IMR-90 (cell line): ENCODE data around the gene NSA2. TPM values are rescaled to one million over a fixed set of nuclear protein-coding genes. Genes with fewer than 3 reads are reported as not detected.

Experiments used
- ATAC-seq: fragments of 200-7000 bp; cut with Tn5 transposase; 2 replicates; pipeline ENCODE4 v1.9.1; 2020; ENCODE audit warnings: low read depth, mild to moderate bottlenecking, moderate library complexity
- BruUV-seq: library from RNA; stranded (reverse); fragments of 400-500 nt; replicated peaks from 2 replicates; lab custom pipeline; 2021; lab: Mats Ljungman, UMichigan
- CTCF ChIA-PET: fragments of 300-600 bp; formaldehyde crosslinking; extraction: SDS; loops from one replicate; lab custom pipeline; 2021; ENCODE audit warnings: antibody characterized with exemption; lab: Yijun Ruan, JAX
- POLR2A ChIA-PET: fragments of 300-600 bp; sonication (Branson Sonifier 250); formaldehyde crosslinking; loops from one replicate; lab custom pipeline; 2022; ENCODE audit warnings: antibody characterized with exemption; ENCODE audit not compliant: unreplicated experiment; lab: Charles Lee
- DNase-seq: peaks from one replicate; pipeline ENCODE4 v3.0.0; 2013
- H2AFZ ChIP-seq: replicated peaks from 2 replicates; pipeline ENCODE3; 2013; ENCODE audit warnings: low read length, mild to moderate bottlenecking; ENCODE audit not compliant: poor library complexity
- H2AK5ac ChIP-seq: 2 replicates; pipeline ENCODE4 v1.6.1; 2013; ENCODE audit warnings: low read depth, low read length, inconsistent platforms
- H2AK9ac ChIP-seq: replicated peaks from 2 replicates; pipeline ENCODE3; 2013; ENCODE audit warnings: mild to moderate bottlenecking, low read depth, low read length, moderate library complexity; ENCODE audit not compliant: poor library complexity
- H2BK120ac ChIP-seq: 2 replicates; pipeline ENCODE4 v1.6.1; 2013; ENCODE audit warnings: low read depth, low read length, inconsistent platforms
- H2BK15ac ChIP-seq: 3 replicates; pipeline ENCODE4 v1.6.1; 2013; ENCODE audit warnings: low read depth, low read length, inconsistent platforms
- H2BK20ac ChIP-seq: 2 replicates; pipeline ENCODE4 v1.6.1; 2013; ENCODE audit warnings: low read depth, mild to moderate bottlenecking, inconsistent platforms, low read length, moderate library complexity
- H2BK5ac ChIP-seq: 2 replicates; pipeline ENCODE4 v1.6.1; 2013; ENCODE audit warnings: mild to moderate bottlenecking, low read depth, low read length, inconsistent platforms; ENCODE audit not compliant: poor library complexity, severe bottlenecking
- H3K14ac ChIP-seq: replicated peaks from 2 replicates; pipeline ENCODE4 v1.6.1; 2013; ENCODE audit warnings: low read depth, low read length, inconsistent platforms
- H3K18ac ChIP-seq: 2 replicates; pipeline ENCODE4 v1.6.1; 2013; ENCODE audit warnings: low read depth, low read length, control low read depth
- H3K23ac ChIP-seq: 2 replicates; pipeline ENCODE4 v1.6.1; 2013; ENCODE audit warnings: low read depth, low read length, inconsistent platforms
- H3K27ac ChIP-seq: 2 replicates; pipeline ENCODE4 v1.5.1; 2013; ENCODE audit warnings: mild to moderate bottlenecking, control low read depth, low read length; ENCODE audit not compliant: insufficient read depth
- H3K27me3 ChIP-seq: 2 replicates; pipeline ENCODE4 v1.6.1; 2013; ENCODE audit warnings: low read length; ENCODE audit not compliant: control insufficient read depth, insufficient read depth
- H3K36me3 ChIP-seq: 2 replicates; pipeline ENCODE4 v1.6.1; 2013; ENCODE audit warnings: low read length, mixed read lengths; ENCODE audit not compliant: control insufficient read depth, insufficient read depth
- H3K4ac ChIP-seq: 2 replicates; pipeline ENCODE4 v1.6.1; 2013; ENCODE audit warnings: low read depth, low read length, inconsistent platforms
- H3K4me1 ChIP-seq: 2 replicates; pipeline ENCODE4 v1.6.1; 2013; ENCODE audit warnings: low read length, mixed read lengths; ENCODE audit not compliant: control insufficient read depth, insufficient read depth
- H3K4me2 ChIP-seq: 2 replicates; pipeline ENCODE4 v1.6.1; 2013; ENCODE audit warnings: low read depth, mild to moderate bottlenecking, control low read depth, low read length, moderate library complexity
- H3K4me3 ChIP-seq: 2 replicates; pipeline ENCODE4 v1.5.1; 2013; ENCODE audit warnings: low read depth, mild to moderate bottlenecking, control low read depth, low read length, moderate library complexity; ENCODE audit not compliant: insufficient read depth
- H3K56ac ChIP-seq: 2 replicates; pipeline ENCODE4 v1.6.1; 2013; ENCODE audit warnings: low read length, inconsistent platforms; ENCODE audit not compliant: insufficient read depth; ENCODE audit errors: extremely low read depth
- H3K79me1 ChIP-seq, 2 experiments: 2 replicates each; pipeline ENCODE4 v1.6.1; 2013; ENCODE audit warnings: low read length in 2 of 2, inconsistent platforms in 1 of 2, low read depth in 1 of 2
- H3K9ac ChIP-seq: 2 replicates; pipeline ENCODE4 v1.6.1; 2013; ENCODE audit warnings: low read depth, low read length, control low read depth
- H3K9me1 ChIP-seq: 2 replicates; pipeline ENCODE4 v1.6.1; 2013; ENCODE audit warnings: low read length, inconsistent platforms; ENCODE audit not compliant: insufficient read depth
- H3K9me3 ChIP-seq: 2 replicates; pipeline ENCODE4 v1.6.1; 2013; ENCODE audit warnings: low read length; ENCODE audit not compliant: control insufficient read depth, insufficient read depth
- H4K20me1 ChIP-seq: 2 replicates; pipeline ENCODE4 v1.6.1; 2013; ENCODE audit warnings: low read length, inconsistent platforms; ENCODE audit not compliant: insufficient read depth
- H4K5ac ChIP-seq: 2 replicates; pipeline ENCODE4 v1.6.1; 2013; ENCODE audit warnings: mild to moderate bottlenecking, low read depth, low read length, control low read depth
- H4K8ac ChIP-seq, 2 experiments: 2 replicates each; pipeline ENCODE4 v1.6.1; 2013; ENCODE audit warnings: low read depth in 2 of 2, low read length in 2 of 2, control low read depth in 1 of 2, inconsistent platforms in 1 of 2
- H4K91ac ChIP-seq: 2 replicates; pipeline ENCODE4 v1.6.1; 2013; ENCODE audit warnings: low read depth, low read length, inconsistent platforms; ENCODE audit not compliant: insufficient read depth
- BHLHE40 ChIP-seq: fragments of 150-350 bp; IDR thresholded peaks from 2 replicates; pipeline ENCODE4 v1.6.1; 2016; ENCODE audit warnings: mild to moderate bottlenecking, low read depth, low read length
- CEBPB ChIP-seq: IDR thresholded peaks from 2 replicates; pipeline ENCODE4 v1.6.1; 2012; ENCODE audit warnings: low read depth, low read length, improper control_type of control experiment
- FOS ChIP-seq: fragments of 150-350 bp; IDR thresholded peaks from 2 replicates; pipeline ENCODE4 v1.6.1; 2016; ENCODE audit warnings: low read depth, low read length
- MAZ ChIP-seq: IDR thresholded peaks from 2 replicates; pipeline ENCODE4 v1.6.1; 2012; ENCODE audit warnings: low read depth, mild to moderate bottlenecking, low read length, improper control_type of control experiment, moderate library complexity, borderline replicate concordance
- MXI1 ChIP-seq: IDR thresholded peaks from 2 replicates; pipeline ENCODE4 v1.6.1; 2012; ENCODE audit warnings: low read depth, mild to moderate bottlenecking, low read length, moderate library complexity, borderline replicate concordance
- WGBS, 2 experiments: methylation state at CpG; one replicate each; pipeline versions ENCODE4 v1.1.5 to v1.1.7; 2013; ENCODE audit warnings: missing lambda C conversion rate in 2 of 2; ENCODE audit not compliant: insufficient read length in 1 of 2; ENCODE audit errors: extremely low coverage in 2 of 2; 5-methylcytosine and 5-hydroxymethylcytosine counted together
- dilution Hi-C: fragments of 300-500 bp; cut with HindIII; formaldehyde crosslinking; loops from one replicate; pipeline ENCODE4 v1.14.3; 2018; ENCODE audit warnings: low sequenced_read_pairs; ENCODE audit not compliant: unreplicated experiment
- in situ Hi-C: fragments of 300-500 bp; cut with MboI; formaldehyde crosslinking; loops from 3 replicates; pipeline ENCODE4 v1.14.3; 2019; ENCODE audit warnings: low sequenced_read_pairs, inconsistent platforms, mixed read lengths
- intact Hi-C: fragments of 100-400 bp; cut with micrococcal nuclease; formaldehyde crosslinking; loops from 2 replicates; pipeline ENCODE4 v1.10.0; 2022
- polyA plus RNA-seq, 3 experiments: library from polyadenylated mRNA; depleted of rRNA; stranded (reverse); fragments of >200 nt; gene quantifications; 2 replicates each; pipeline ENCODE4 v1.2.3, GENCODE V29; 2012; ENCODE audit warnings: low replicate concordance in 1 of 3
- total RNA-seq: library from RNA; depleted of rRNA; stranded (reverse); fragments of >200 nt; gene quantifications from 2 replicates; pipeline ENCODE4 v1.2.3, GENCODE V29; 2012

Gene NSA2
- total and polyA plus RNA-seq, 2 of the 4 experiments (the other 2 are of a cell fraction): 5.4 to 33.9 TPM

DNA sequence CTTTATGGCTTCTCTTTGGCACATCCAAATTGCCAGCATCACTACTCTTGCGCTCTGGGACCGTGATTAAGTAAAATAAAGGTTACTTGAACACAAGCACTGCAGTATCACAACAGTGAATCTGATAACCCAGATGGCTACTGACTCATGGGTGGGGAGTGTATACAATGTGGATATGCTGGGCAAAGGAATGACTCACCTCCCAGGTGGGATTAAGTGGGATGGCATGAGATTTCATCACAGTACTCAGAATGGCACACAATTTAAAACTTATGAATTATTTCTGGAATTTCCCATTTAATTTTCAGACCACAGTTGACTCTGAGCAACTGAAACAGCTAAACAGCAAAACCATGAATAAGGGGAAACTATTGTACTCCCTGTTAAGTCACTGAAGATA lies 4.5 kb upstream of the NSA2 start:
- no TSS peak for BruUV-seq
- POLR2A ChIA-PET: no interaction called here

More for the DNA sequence above, 4.5 kb upstream of the NSA2 start:
- DNase-seq (peak; percentile 83), ATAC-seq (peak; percentile 28)
- H3K9me3 ChIP-seq: no peaks in the 10 kb centered on the region
- no CpG with 5 or more reads among the region's 2 CpGs for WGBS, 2 experiments
- no peaks in the 10 kb centered on the region for H4K20me1 ChIP-seq
- H4K8ac ChIP-seq: no peak overlapping the region
- H2AK9ac ChIP-seq: no peak overlapping the region
- no peak overlapping the region for H3K9ac ChIP-seq
- no peak overlapping the region for H3K23ac ChIP-seq
- H3K27ac ChIP-seq: no peak overlapping the region
- H3K18ac ChIP-seq: no peak overlapping the region
- dilution Hi-C loops (no loop called here), in situ Hi-C loops (loop anchor here (25.0 kb wide), 1 partner anchor 600 kb away; no protein-coding TSS in a partner anchor), intact Hi-C loops (no loop called here)
- H3K4me3 ChIP-seq: no peak overlapping the region
- H2BK120ac ChIP-seq: no peak overlapping the region
- CTCF ChIA-PET: interaction anchor here (0.7 kb wide), 1 partner anchor 75 kb away, joined by 3 read pairs; no protein-coding TSS in a partner anchor
- no peak overlapping the region for H2AK5ac ChIP-seq
- H3K36me3 ChIP-seq: peaks cover 3% of the 10 kb centered on the region; the same call in 1 of the 2 replicates
- H3K4ac ChIP-seq: no peak overlapping the region
- H3K27me3 ChIP-seq: no peaks in the 10 kb centered on the region
- H3K79me1 ChIP-seq: peaks cover 14 to 40% of the 10 kb centered on the region in 2 experiments
- no peak overlapping the region for H4K5ac ChIP-seq
- H3K4me1 ChIP-seq: peaks cover 7% of the 10 kb centered on the region
- H4K91ac ChIP-seq: no peak overlapping the region
- no peak overlapping the region for H2BK20ac ChIP-seq
- no peak overlapping the region for H2BK15ac ChIP-seq
- peak overlapping the region; percentile 83 for H2BK5ac ChIP-seq
- H3K4me2 ChIP-seq: peak overlapping the region; percentile 48; the same call in 1 of the 2 replicates
- peak; percentile 63; the same call in 1 of the 2 replicates for TF ChIP-seq FOS
- TF ChIP-seq MXI1: no peak
- TF ChIP-seq MAZ: no peak
- TF ChIP-seq CEBPB: peak; percentile 74
- TF ChIP-seq BHLHE40: no peak
- no peak overlapping the region for H3K56ac ChIP-seq
- H3K9me1 ChIP-seq: no peaks in the 10 kb centered on the region
- no peak overlapping the region for H2AFZ ChIP-seq
- no peak overlapping the region for H3K14ac ChIP-seq
